SK-N-SH treated with all-trans-retinoic acid at 6 μM for 48 hours (cell line): ENCODE data around the gene ASB2.

Experiments
- ATAC-seq: fragments of 200-7000 bp; cut with Tn5 transposase; 3 replicates; pipeline ENCODE4 v1.9.1; 2020; ENCODE audit warnings: mild to moderate bottlenecking, moderate library complexity
- ARNTL ChIP-seq: fragments of 450-650 bp; formaldehyde crosslinking; IDR thresholded peaks from 2 replicates; pipeline ENCODE4 v1.5.0; 2020; ENCODE audit warnings: low read depth, mild to moderate bottlenecking, moderate library complexity, borderline replicate concordance
- BACH2 ChIP-seq: fragments of 250-450 bp; sonication (Bioruptor Pico); IDR thresholded peaks from 2 replicates; pipeline ENCODE4 v1.9.0; 2021; ENCODE audit warnings: mild to moderate bottlenecking, borderline replicate concordance
- CSDC2 ChIP-seq: fragments of 250-450 bp; sonication (Bioruptor Pico); IDR thresholded peaks from 2 replicates; pipeline ENCODE4 v1.5.0; 2020; ENCODE audit warnings: mild to moderate bottlenecking, moderate library complexity
- ESRRG ChIP-seq: fragments of 250-450 bp; sonication (Bioruptor Pico); IDR thresholded peaks from 2 replicates; pipeline ENCODE4 v1.6.1; 2021; ENCODE audit warnings: mild to moderate bottlenecking
- GLIS3 ChIP-seq: fragments of 250-450 bp; sonication (Bioruptor Pico); IDR thresholded peaks from 2 replicates; pipeline ENCODE4 v1.5.0; 2020; ENCODE audit warnings: mild to moderate bottlenecking, moderate library complexity
- ISL1 ChIP-seq: fragments of 250-450 bp; sonication (Bioruptor Pico); IDR thresholded peaks from 2 replicates; pipeline ENCODE4 v2.1.2; 2022; ENCODE audit warnings: mild to moderate bottlenecking, moderate library complexity
- RARB ChIP-seq: fragments of 250-450 bp; sonication (Bioruptor Pico); IDR thresholded peaks from 2 replicates; pipeline ENCODE4 v1.8.0; 2021; ENCODE audit warnings: mild to moderate bottlenecking, moderate library complexity
- SNAI2 ChIP-seq: fragments of 250-450 bp; sonication (Bioruptor Pico); IDR thresholded peaks from 2 replicates; pipeline ENCODE4 v1.5.0; 2020; ENCODE audit warnings: mild to moderate bottlenecking, moderate library complexity
- TCF4 ChIP-seq: fragments of 250-450 bp; sonication (Bioruptor Pico); IDR thresholded peaks from 2 replicates; pipeline ENCODE4 v1.8.0; 2021; ENCODE audit warnings: mild to moderate bottlenecking, moderate library complexity, borderline replicate concordance
- TOX ChIP-seq: fragments of 250-450 bp; sonication (Bioruptor Pico); IDR thresholded peaks from 2 replicates; pipeline ENCODE4 v1.8.0; 2021; ENCODE audit warnings: mild to moderate bottlenecking, moderate library complexity, borderline replicate concordance
- ZC3H10 ChIP-seq: fragments of 250-450 bp; sonication (Bioruptor Pico); IDR thresholded peaks from 2 replicates; pipeline ENCODE4 v1.5.1; 2021; ENCODE audit warnings: mild to moderate bottlenecking, moderate library complexity
- ZFP3 ChIP-seq: fragments of 250-450 bp; sonication (Bioruptor Pico); IDR thresholded peaks from 2 replicates; pipeline ENCODE4 v1.5.0; 2020; ENCODE audit warnings: mild to moderate bottlenecking, moderate library complexity
- ZFP30 ChIP-seq: fragments of 450-650 bp; formaldehyde crosslinking; IDR thresholded peaks from 2 replicates; pipeline ENCODE4 v1.5.0; 2022; ENCODE audit warnings: mild to moderate bottlenecking, moderate library complexity
- ZNF565 ChIP-seq: fragments of 450-650 bp; formaldehyde crosslinking; conservative IDR thresholded peaks from 2 replicates; pipeline ENCODE4 v1.5.0; 2020; ENCODE audit warnings: low read depth, mild to moderate bottlenecking, moderate library complexity
- ZNF70 ChIP-seq: fragments of 450-650 bp; formaldehyde crosslinking; IDR thresholded peaks from 2 replicates; pipeline ENCODE4 v1.5.0; 2020; ENCODE audit warnings: mild to moderate bottlenecking, moderate library complexity
- TF ChIP-seq, protein P1 (sequence below): fragments of 250-450 bp; sonication (Bioruptor Pico); IDR thresholded peaks from 2 replicates; pipeline ENCODE4 v1.5.0; 2020; ENCODE audit warnings: mild to moderate bottlenecking, moderate library complexity
- TF ChIP-seq, protein P2 (sequence below): fragments of 250-450 bp; sonication (Bioruptor Pico); IDR thresholded peaks from 2 replicates; pipeline ENCODE4 v1.5.1; 2021; ENCODE audit warnings: mild to moderate bottlenecking, moderate library complexity
- TF ChIP-seq, protein P3 (sequence below): fragments of 250-450 bp; sonication (Bioruptor Pico); IDR thresholded peaks from 2 replicates; pipeline ENCODE4 v1.8.0; 2021; ENCODE audit warnings: low read depth, mild to moderate bottlenecking, moderate library complexity, borderline replicate concordance
- TF ChIP-seq, protein P4 (sequence below): fragments of 250-450 bp; sonication (Bioruptor Pico); IDR thresholded peaks from 2 replicates; pipeline ENCODE4 v1.5.1; 2020; ENCODE audit warnings: low read depth, mild to moderate bottlenecking, moderate library complexity

Gene ASB2

DNA sequence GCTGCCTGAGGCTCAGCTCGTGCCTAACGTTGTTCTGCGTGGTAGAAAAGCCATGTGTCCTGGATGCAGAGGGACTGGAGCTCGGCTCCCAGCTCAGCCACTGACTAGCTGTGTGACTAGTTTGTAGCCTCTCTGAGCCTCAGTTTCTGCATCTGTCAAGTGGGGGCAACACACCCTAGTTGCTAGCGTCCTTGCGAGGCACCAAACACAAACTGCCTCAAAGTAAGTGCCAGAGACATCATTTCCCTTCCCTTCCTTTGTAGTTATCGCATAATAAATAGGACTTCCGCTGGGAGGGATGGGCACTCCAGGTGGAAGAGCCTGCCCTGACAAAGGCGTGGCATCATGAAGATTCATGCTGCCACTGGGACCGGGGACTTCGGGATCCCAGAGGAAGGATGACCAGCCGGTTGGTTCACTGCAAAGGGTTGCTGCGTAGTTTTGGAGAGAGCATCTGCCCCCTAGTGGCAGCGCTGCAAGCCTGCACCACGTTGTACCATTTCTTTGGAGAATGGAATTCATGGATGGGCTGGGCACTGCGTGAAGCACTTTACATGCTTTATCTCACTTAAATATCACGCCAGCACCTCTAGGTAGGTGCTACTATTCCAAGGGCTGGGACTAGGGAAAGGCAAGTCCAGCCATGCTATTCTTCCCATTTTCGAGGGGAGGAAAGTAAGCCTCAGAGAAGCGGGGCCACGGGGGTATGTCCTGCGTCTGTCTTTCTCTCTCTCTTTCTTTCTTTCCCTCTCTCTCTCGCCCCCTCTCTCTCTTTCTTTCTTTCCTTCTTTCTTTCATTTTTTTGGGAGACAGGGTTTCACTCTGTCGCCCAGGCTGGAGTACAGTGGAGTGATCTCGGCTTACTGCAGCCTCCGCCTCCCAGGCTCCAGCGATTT lies 25.4 kb upstream of the ASB2 start:
- TF ChIP-seq ZNF565 (no peak), CSDC2 (CRISPR knock-in tag) (no peak), RARB (no peak), ARNTL (CRISPR knock-in tag) (no peak), ZFP30 (no peak), BACH2 (no peak), SNAI2 (no peak)
- TF ChIP-seq, protein P1, sequence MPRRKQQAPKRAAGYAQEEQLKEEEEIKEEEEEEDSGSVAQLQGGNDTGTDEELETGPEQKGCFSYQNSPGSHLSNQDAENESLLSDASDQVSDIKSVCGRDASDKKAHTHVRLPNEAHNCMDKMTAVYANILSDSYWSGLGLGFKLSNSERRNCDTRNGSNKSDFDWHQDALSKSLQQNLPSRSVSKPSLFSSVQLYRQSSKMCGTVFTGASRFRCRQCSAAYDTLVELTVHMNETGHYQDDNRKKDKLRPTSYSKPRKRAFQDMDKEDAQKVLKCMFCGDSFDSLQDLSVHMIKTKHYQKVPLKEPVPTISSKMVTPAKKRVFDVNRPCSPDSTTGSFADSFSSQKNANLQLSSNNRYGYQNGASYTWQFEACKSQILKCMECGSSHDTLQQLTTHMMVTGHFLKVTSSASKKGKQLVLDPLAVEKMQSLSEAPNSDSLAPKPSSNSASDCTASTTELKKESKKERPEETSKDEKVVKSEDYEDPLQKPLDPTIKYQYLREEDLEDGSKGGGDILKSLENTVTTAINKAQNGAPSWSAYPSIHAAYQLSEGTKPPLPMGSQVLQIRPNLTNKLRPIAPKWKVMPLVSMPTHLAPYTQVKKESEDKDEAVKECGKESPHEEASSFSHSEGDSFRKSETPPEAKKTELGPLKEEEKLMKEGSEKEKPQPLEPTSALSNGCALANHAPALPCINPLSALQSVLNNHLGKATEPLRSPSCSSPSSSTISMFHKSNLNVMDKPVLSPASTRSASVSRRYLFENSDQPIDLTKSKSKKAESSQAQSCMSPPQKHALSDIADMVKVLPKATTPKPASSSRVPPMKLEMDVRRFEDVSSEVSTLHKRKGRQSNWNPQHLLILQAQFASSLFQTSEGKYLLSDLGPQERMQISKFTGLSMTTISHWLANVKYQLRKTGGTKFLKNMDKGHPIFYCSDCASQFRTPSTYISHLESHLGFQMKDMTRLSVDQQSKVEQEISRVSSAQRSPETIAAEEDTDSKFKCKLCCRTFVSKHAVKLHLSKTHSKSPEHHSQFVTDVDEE (CRISPR knock-in tag), result no peak
- TF ChIP-seq, protein P2, sequence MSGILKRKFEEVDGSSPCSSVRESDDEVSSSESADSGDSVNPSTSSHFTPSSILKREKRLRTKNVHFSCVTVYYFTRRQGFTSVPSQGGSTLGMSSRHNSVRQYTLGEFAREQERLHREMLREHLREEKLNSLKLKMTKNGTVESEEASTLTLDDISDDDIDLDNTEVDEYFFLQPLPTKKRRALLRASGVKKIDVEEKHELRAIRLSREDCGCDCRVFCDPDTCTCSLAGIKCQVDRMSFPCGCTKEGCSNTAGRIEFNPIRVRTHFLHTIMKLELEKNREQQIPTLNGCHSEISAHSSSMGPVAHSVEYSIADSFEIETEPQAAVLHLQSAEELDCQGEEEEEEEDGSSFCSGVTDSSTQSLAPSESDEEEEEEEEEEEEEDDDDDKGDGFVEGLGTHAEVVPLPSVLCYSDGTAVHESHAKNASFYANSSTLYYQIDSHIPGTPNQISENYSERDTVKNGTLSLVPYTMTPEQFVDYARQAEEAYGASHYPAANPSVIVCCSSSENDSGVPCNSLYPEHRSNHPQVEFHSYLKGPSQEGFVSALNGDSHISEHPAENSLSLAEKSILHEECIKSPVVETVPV (CRISPR knock-in tag), result no peak
- TF ChIP-seq, protein P3, sequence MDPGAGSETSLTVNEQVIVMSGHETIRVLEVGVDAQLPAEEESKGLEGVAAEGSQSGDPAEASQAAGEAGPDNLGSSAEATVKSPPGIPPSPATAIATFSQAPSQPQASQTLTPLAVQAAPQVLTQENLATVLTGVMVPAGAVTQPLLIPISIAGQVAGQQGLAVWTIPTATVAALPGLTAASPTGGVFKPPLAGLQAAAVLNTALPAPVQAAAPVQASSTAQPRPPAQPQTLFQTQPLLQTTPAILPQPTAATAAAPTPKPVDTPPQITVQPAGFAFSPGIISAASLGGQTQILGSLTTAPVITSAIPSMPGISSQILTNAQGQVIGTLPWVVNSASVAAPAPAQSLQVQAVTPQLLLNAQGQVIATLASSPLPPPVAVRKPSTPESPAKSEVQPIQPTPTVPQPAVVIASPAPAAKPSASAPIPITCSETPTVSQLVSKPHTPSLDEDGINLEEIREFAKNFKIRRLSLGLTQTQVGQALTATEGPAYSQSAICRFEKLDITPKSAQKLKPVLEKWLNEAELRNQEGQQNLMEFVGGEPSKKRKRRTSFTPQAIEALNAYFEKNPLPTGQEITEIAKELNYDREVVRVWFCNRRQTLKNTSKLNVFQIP (CRISPR knock-in tag), result no peak
- TF ChIP-seq, protein P4, sequence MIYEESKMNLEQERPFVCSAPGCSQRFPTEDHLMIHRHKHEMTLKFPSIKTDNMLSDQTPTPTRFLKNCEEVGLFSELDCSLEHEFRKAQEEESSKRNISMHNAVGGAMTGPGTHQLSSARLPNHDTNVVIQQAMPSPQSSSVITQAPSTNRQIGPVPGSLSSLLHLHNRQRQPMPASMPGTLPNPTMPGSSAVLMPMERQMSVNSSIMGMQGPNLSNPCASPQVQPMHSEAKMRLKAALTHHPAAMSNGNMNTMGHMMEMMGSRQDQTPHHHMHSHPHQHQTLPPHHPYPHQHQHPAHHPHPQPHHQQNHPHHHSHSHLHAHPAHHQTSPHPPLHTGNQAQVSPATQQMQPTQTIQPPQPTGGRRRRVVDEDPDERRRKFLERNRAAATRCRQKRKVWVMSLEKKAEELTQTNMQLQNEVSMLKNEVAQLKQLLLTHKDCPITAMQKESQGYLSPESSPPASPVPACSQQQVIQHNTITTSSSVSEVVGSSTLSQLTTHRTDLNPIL (CRISPR knock-in tag), result no peak
- TF ChIP-seq, all 23 proteins: peak for 0
- ATAC-seq, result peak; percentile 97

DNA sequence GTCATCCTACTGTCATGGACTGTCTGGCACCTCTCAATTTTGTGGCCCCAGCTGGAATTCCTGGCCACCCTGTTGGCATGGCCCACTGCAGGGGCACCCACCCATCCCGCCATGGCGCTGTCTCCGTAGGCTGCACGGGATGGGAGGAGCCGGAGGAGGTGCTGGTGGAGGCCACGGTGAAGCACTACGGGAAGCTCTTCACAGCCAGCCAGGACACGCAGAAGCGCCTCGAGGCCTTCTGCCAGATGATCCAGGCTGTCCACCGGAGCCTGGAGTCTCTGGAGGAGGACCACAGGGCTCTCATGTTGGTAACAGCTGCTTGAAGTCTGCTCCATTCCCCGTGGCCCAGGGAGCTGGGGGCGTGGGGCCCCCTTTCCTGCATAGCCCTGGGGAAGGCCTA lies 24.6 kb upstream of the ASB2 start:
- no peak for TF ChIP-seq ZC3H10 (CRISPR knock-in tag)
- no peak for TF ChIP-seq ESRRG (CRISPR knock-in tag)
- TF ChIP-seq, protein P1 (CRISPR knock-in tag), result no peak
- no peak for TF ChIP-seq ISL1 (CRISPR knock-in tag)
- no peak for TF ChIP-seq ZNF565
- no peak for TF ChIP-seq ZNF70 (CRISPR knock-in tag)
- TF ChIP-seq GLIS3 (CRISPR knock-in tag), result no peak
- TF ChIP-seq, all 23 proteins: peak for 0
- no peak; the same call in 2 of the 3 replicates for ATAC-seq

DNA sequence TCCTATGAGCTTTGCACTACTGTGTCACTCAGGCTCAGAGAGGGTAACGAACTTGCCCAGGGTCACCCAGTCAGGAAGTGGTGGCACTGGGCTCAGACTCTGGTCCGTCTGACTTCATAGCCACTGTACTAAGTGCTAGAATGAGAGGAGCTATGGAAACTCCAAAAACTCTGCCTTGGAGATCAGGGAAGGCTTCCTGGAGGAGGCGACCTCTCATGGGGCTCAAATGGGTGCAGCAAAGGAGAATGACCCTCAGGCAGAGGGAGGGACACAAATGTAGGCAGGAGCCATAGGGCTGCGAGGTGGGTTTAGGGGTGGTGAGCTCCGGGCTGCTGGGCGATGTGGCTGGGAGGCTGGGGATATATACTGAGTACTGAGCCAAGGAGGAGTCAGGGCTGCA lies 23.9 kb upstream of the ASB2 start:
- TF ChIP-seq, protein P2 (CRISPR knock-in tag), result no peak
- no peak for TF ChIP-seq BACH2
- TF ChIP-seq ZFP3 (CRISPR knock-in tag), result no peak
- no peak for TF ChIP-seq ZFP30
- TF ChIP-seq TOX, result no peak
- TF ChIP-seq ZNF70 (CRISPR knock-in tag), result no peak
- no peak for TF ChIP-seq TCF4
- no peak for TF ChIP-seq ISL1 (CRISPR knock-in tag)
- no peak for TF ChIP-seq ZC3H10 (CRISPR knock-in tag)
- TF ChIP-seq ARNTL (CRISPR knock-in tag), result no peak
- TF ChIP-seq, protein P3 (CRISPR knock-in tag), result no peak
- no peak for TF ChIP-seq SNAI2
- TF ChIP-seq, all 23 proteins: peak for 0
- ATAC-seq, result no peak
